ENCODE data around the gene ONECUT1. TPM values are rescaled to one million over a fixed set of nuclear protein-coding genes. Genes with fewer than 3 reads are reported as not detected.

The ONECUT1 gene
- total RNA-seq, 1 experiment from 2014 or later = 1.3 TPM

- no peaks in the 10 kb centered on the region for H3K4me1 ChIP-seq (ENCODE audit: control insufficient read depth in 1 of 2, insufficient read depth in 2 of 2, low read length in 2 of 2)
- no peaks in the 10 kb centered on the region for H3K9me3 ChIP-seq (ENCODE audit: control insufficient read depth in 1 of 2, insufficient read depth in 1 of 2, low read depth in 1 of 2, low read length in 2 of 2)
- intact Hi-C loops (cut with micrococcal nuclease) = loop anchor here (10.0 kb wide), 1 partner anchor 168 kb away; the partner anchor contains the start of gene ARPP19
- no peak overlapping the region for H3K4me3 ChIP-seq (replicated peaks in 1 of 2; ENCODE audit: low read depth in 1 of 2, low read length in 2 of 2)
- no peaks in the 10 kb centered on the region for H3K36me3 ChIP-seq (ENCODE audit: control insufficient read depth in 1 of 2, insufficient read depth in 2 of 2, low read length in 2 of 2)
- CTCF ChIA-PET = no interaction called here
- H4K20me1 ChIP-seq (ENCODE audit: insufficient read depth) = no peaks in the 10 kb centered on the region
- no peak overlapping the region for H3K4me2 ChIP-seq (ENCODE audit: low read length)
- DNase-seq (ENCODE audit: low read depth, low spot score) = no peak
- TF ChIP-seq ZBTB33 (IDR thresholded peaks at IDR 0.05; ENCODE audit: extremely low read depth, insufficient replicate concordance, low read length) (no peak), CTCF (IDR thresholded peaks at IDR 0.05 in 2 of 3, conservative IDR thresholded peaks at IDR 0.05 in 1 of 3; ENCODE audit: borderline replicate concordance in 1 of 3, insufficient read depth in 1 of 3, low read depth in 2 of 3, low read length in 2 of 3) (no peak)
- no peaks in the 10 kb centered on the region for H3K27me3 ChIP-seq (ENCODE audit: insufficient read depth, low read length)
- H3K27ac ChIP-seq (ENCODE audit: low read depth, low read length) = no peak overlapping the region
- H3K9ac ChIP-seq (ENCODE audit: low read length) = no peak overlapping the region
- H3K9me2 ChIP-seq (ENCODE audit: insufficient read depth) = no peaks in the 10 kb centered on the region
- no peaks in the 10 kb centered on the region for H3K79me2 ChIP-seq (ENCODE audit: insufficient read depth, low read length)
- POLR2A ChIA-PET = no interaction called here
- RAD21 ChIA-PET (ENCODE audit: low non-redundant PET in 1 of 2, low total read pairs in 2 of 2, uncharacterized antibody in 2 of 2, unreplicated experiment in 2 of 2) = no interaction called here
- H2AFZ ChIP-seq (ENCODE audit: low read depth, low read length, poor library complexity, severe bottlenecking) = no peak overlapping the region
- no TSS peak for BruUV-seq (replicated peaks)
- ATAC-seq = no peak
These were observed 57.6 kb downstream of the ONECUT1 start for GRCh38 chr15:52732551-52732950.

All from HCT116 (cell line).